GM19240 (cell line): ENCODE results near the gene JMJD4.
A peak's percentile ranks its signal among the peaks of the same experiment; 100 is the strongest.

ENCODE experiments used
- DNase-seq: peaks from one replicate; pipeline ENCODE4 v3.0.0; 2011; ENCODE audit warnings: low spot score; ENCODE audit not compliant: insufficient read length

The JMJD4 gene

GRCh38 chr1:227768640-227769039 is 33.5 kb upstream of the JMJD4 start:
- DNase-seq: no peak

GRCh38 chr1:227768125-227768439 is 33.0 kb upstream of the JMJD4 start:
- DNase-seq: no peak

- DNase-seq: no peak
Observed at GRCh38 chr1:227767401-227768124, 32.5 kb upstream of the JMJD4 start.

DNA sequence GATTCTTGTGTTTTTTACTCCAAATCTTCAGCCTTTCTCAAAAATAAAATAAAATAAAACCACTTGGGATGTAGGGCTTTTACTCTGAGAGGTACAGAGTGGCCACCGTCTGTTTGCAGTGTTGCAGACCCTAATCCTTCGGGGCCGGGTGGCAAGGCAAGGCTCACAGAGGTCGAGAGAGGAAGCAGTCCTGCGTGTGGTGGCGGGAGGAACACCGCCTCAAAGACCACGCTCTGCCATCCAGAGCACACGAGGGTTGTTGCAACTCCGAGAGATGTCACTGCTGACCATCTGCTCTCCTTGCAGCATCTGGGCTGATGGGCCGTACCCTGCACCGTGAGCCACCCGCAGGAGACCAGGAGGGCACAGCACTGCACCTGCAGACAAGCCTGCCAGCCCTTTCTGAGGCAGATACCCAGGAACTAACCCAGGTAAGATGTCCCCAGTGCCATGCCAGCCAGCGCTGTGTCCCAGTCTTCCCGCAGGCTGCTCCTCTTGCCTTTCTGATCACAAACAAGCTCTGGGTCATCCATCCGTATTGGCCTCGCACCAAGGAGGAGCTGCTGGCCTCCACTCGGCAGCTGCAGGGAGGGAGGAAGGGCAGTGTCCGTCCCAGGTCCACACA is 31.7 kb upstream of the JMJD4 start:
- DNase-seq: no peak

DNA sequence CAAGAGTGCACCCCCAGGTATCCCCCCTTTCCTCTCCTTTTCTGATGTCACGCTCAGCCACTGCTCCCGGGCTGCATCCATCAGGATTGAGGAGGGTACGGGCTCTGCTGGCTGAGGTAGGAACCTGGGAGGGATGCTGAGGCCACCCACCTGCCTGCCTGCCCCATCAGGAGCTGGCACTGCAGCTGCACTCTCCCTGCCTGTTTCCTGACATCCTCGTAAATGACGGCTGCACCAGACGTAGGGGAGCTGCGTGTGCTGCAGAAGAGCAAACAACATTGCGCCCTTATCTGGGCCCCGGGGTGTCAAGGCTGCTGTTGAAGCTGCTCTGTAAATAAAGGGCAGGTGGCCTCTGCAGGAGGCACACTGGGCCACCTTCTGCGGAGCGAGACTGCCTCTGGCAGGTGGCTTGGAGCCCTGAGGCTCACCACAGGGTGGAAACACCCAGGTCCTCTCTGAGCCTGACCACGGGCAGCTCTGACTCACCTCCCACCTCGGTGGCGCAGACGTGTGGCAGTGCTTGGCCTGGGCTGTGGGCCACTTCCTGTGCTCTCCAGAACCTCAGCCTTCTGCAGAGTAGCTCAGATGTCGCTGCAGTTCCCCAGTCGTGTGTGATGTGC is 31.0 kb upstream of the JMJD4 start:
- DNase-seq: no peak

DNA sequence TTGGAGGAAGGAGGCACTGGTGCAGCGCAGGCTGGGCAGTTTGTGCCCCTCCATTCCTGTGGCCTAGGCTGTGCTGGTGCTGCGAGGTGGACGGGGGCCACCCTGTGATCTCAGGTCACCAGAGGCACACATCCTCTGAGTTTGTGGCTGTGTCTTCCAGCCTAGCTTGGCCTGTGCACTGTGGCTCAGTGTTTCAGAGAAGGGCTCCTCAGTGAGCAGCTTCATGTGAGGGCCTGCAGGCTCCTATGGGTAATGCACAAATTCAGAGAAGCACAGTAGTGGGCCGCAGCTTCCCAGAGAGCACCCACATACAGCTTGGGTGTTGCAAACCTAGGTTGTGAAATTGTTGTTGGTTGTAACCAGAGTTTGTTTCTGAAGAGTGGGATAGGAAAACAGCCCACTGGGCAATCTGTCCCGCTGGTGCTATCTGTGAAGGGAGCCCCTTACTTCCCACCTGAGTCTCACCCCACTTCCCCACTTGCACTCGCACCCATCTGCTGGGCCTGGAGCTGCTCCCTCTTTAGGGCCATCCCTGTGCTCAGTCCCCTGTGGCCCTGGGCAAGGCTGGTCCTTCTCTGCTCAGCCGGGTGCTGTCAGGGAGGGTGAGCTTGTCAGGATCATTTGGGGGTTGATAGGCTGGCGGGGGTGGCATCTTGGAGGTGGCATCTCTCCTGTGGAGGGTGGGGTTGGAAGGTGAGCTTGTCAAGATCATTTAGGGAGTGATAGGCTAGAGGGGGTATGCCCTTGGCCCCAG is 30.3 kb upstream of the JMJD4 start:
- no peak for DNase-seq

GRCh38 chr1:227764019-227764391 is 28.9 kb upstream of the JMJD4 start:
- DNase-seq: no peak

DNA sequence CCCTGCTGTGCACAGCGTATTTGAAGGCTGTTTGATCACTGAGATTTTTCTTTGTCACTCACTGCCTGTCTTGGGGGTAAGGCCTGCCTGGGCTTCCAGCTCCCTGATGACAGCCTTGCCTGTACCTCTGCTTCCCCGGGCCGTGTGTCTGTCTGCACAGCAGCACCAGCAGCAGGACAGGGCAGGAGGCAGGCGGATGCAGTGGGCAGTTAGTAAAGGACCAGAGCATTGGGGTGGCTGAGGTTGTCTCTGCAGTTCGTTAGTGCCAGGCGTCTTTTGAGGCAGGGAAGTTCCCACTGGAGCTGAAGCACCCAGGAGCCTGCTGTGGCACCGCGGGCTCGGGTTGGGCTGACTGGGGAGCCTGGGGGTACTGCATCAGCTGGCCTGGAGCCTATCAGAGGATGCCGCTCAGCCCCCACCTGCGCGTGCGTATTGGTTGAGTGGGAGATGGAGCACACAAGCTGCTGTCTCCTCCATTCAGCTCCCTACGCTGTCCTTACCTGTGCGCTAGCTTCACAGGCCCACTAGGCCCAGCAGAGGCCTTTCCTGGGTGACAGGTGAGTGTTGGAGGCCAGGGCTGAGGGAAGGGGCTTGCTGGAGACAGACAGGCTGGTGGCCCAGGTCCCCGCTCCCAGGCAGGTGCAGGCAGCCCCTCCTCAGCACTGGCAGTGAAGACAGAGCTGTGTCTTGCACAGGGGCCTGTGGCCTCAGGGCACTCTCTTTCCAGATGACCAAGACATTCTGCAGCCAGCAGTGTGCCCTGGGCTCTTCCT is 28.3 kb upstream of the JMJD4 start:
- DNase-seq: no peak

DNA sequence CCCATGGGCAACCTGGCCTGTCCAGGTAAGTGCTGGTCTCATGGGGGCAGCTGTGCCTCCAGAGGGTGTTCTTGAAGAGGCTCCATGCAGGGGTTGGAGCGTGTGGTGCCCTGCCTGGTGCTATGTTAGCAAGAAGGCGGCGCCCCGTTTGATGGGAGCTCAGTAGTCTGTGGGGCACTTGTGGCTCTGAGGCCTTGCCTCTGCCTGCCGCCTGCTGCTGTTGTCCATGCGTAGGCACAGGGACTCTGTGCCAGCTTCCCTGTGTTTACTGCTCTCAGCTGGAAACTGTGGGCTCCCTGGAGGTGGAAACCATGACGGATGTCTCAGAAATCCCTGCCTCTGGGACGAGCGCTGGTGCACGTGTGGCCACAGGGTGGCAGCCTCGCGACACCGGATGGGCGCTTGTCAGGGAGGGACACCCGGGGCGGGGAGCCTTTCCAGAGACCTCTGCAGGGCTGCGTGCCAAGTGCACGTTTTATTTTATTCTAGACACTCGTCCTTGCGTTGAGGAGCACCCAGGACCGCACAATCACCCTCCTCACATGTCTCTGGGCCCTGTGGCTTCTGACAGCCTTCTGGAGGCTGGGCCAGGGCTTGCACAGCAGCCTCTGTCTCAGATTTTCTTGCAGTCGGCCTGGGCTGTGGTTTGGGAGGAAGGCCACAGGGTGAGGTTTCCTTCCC is 27.3 kb upstream of the JMJD4 start:
- peak; percentile 92 for DNase-seq

DNA sequence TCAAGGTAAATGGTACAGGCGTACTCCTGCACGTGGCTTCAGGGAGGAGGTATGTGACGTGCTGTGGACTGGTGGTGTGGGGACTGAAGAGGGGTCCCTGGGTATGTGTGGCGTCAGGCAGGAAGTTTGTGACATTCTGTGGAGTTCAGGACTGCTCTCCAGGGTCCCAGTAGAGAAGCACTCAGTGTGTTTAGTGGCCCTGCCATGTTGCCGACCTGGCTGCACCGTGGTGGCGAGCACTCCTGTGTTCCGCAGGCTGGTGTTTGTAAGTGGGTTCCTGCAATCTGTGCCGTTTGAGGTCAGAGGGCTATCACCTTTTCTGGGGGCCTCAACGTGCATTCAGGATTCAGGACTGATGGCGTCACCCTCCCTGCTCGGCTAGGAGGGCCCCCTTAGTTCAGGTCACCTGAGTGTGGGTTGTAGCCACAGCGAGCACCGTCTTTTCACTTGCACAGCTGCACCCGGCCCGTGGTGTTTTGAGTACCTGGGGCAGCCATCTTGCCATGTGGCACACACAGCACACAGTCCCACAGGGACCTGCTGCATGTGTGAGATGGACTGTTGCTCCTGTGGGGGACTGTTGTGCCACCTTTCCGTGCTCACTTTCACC is 26.6 kb upstream of the JMJD4 start:
- no peak for DNase-seq

DNA sequence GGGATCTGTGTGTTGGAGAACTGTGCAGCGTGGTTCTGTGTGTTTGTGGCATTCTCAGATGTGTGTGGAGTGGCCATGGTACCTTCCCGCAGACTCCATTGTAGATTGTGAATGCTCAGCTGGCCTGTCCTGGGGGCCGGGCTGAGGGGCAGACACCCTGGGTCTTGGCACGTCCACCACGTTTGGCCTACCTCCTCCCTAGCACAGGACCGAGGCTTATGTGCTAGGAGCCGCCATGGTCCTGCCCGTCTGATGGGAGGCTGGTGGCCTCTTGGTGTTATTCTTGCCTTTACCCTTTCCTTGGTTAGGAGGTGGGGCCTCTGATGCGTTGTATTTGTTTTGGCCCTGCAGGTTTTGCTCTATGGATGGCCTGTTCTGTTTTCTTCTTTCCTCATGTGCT is 25.3 kb upstream of the JMJD4 start:
- DNase-seq: no peak

- DNase-seq: no peak
Observed at GRCh38 chr1:227759341-227760300, 24.5 kb upstream of the JMJD4 start.

DNA sequence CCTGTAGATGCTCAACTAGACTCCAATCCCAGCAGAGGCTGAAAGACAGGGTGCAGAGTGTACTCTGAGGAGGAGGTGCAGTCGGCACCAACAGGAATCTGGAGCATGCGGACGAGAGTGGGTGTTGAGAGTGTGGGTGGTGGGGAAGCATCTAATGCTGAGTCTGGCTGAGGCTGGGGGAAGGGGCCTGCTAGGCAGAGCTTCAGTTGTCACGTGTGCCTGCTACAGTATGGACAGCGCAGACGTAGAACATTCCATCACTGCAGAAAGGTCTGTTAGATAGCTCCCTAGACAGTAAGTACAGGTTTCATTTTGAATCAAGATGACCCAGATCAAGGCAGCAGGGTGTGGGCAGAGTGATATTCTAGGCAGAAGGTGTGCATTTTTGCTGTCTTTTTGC is 23.3 kb upstream of the JMJD4 start:
- DNase-seq: no peak

GRCh38 chr1:227757781-227758180 is 22.7 kb upstream of the JMJD4 start:
- DNase-seq: no peak

GRCh38 chr1:227756172-227756959 is 21.3 kb upstream of the JMJD4 start:
- DNase-seq: no peak

DNA sequence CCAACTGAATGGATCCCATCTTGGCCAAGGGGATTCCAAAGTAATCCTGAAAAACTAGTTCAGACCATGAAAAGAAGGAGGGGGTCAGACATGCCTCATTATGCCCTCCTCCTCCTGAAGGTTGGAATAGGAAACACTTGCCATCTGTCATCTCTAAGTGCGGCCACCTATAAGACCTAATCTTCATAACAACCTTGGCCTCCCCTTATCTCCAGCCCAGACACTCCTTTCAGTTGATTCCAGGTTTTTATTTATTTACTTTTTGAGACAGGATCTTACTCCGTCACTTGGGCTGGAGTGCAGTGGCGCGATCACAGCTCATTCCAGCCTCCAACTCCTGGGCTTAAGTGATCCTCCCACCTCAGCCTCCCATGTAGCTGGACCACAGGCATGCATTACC is 19.9 kb upstream of the JMJD4 start:
- no peak for DNase-seq

DNA sequence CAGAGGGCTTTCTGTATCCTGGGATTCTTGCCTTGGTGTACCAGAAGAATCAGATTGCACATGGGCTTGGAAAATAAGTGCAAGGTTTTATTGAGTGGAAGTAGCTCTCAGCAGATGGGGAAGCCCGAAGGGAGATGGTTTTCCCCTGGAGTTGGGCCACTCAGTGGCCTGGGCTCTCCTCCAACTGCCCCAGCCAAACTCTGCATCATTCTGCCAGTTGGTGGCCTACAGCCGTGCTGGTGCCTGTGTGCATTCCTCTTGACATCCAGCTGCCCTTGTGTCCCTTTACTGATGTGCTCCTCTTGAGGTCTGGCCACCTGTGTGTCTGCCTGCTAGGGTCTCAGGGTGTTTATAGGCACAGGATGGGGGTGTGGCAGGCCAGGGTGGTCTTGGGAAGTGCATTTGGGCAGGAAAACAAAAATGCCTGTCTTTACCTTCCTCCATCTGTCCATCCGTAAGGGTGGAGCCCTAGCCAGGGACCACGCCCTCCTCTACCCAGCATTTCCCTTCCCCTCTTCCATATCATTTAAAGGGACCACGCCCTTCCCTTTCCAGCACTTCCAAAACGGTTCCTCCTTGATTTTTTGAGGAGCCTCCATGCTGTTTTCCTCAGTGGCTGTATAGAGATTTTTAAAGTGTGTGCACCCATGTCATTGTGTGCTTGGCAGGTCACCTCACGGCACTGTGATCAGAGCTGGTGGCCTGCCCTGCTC is 19.1 kb upstream of the JMJD4 start:
- no peak for DNase-seq
